ENCODE measurements around the gene MBTPS1. TPM values are rescaled to one million over a fixed set of nuclear protein-coding genes. Genes with fewer than 3 reads are reported as not detected.

The MBTPS1 gene
- total and polyA plus RNA-seq, 4 donors = 21.1 to 65.0 (median 30.8) TPM

- WGBS = 84% methylated on average over 9 of the region's 9 CpGs
Measured at GRCh38 chr16:84024854-84025253, 91.9 kb downstream of the MBTPS1 start.

More at GRCh38 chr16:84024854-84025253, 91.9 kb downstream of the MBTPS1 start:
- Histone ChIP-seq H3K36me3 (ENCODE audit: control insufficient read depth in 4 of 4, insufficient read depth in 3 of 4, low read depth in 1 of 4, low read length in 3 of 4) (no peaks in the 10 kb centered on the region), H3K4me1 (ENCODE audit: control insufficient read depth in 4 of 4, insufficient read depth in 4 of 4, low read length in 3 of 4) (no peaks in the 10 kb centered on the region), H3K27me3 (ENCODE audit: control insufficient read depth in 4 of 4, insufficient read depth in 4 of 4, low read length in 3 of 4) (no peaks in the 10 kb centered on the region), H3K27ac (ENCODE audit: low read depth in 1 of 2, low read length in 2 of 2) (no peak overlapping the region), H3K9me3 (ENCODE audit: control insufficient read depth in 4 of 4, low read length in 3 of 4) (peaks cover 0 to 8% (median 3%) of the 10 kb centered on the region in 4 donors), H3K4me3 (ENCODE audit: low read depth in 1 of 3, low read length in 3 of 3) (no peak overlapping the region), H3K9ac (ENCODE audit: low read depth in 1 of 2, low read length in 2 of 2) (no peak overlapping the region)
- DNase-seq (ENCODE audit: low spot score) = no peak
- no peak for TF ChIP-seq HNF4A (conservative IDR thresholded peaks at IDR 0.05)
- TF ChIP-seq MAX (IDR thresholded peaks at IDR 0.05) = no peak
- no peak for TF ChIP-seq RXRA (IDR thresholded peaks at IDR 0.05)
- TF ChIP-seq TAF1 (conservative IDR thresholded peaks at IDR 0.05) = no peak
- TF ChIP-seq FOXA1 (IDR thresholded peaks at IDR 0.05) = no peak
- TF ChIP-seq CTCF (IDR thresholded peaks at IDR 0.05; ENCODE audit: low read depth, low read length, missing input control) = no peak
- no peak for TF ChIP-seq REST (IDR thresholded peaks at IDR 0.05)
- no peak for TF ChIP-seq ATF3 (IDR thresholded peaks at IDR 0.05)
- TF ChIP-seq GABPA (IDR thresholded peaks at IDR 0.05 in 1 of 2, conservative IDR thresholded peaks at IDR 0.05 in 1 of 2) = no peak
- no peak for TF ChIP-seq ZBTB33 (IDR thresholded peaks at IDR 0.05)
- TF ChIP-seq SP1 (IDR thresholded peaks at IDR 0.05) = no peak
- TF ChIP-seq HNF4G (IDR thresholded peaks at IDR 0.05) = no peak
- no peak for TF ChIP-seq YY1 (IDR thresholded peaks at IDR 0.05)
- no peak for TF ChIP-seq RAD21 (IDR thresholded peaks at IDR 0.05)
- no peak for TF ChIP-seq JUND (IDR thresholded peaks at IDR 0.05)
- no peak for TF ChIP-seq FOXA2 (IDR thresholded peaks at IDR 0.05)
- TF ChIP-seq EGR1 (IDR thresholded peaks at IDR 0.05; ENCODE audit: low read depth in 2 of 2) = no peak
- TF ChIP-seq NR2F2 (IDR thresholded peaks at IDR 0.05) = no peak

Measured in liver (tissue), 9 donors.